ENCODE measurements around the gene PRND. TPM values are rescaled to one million over a fixed set of nuclear protein-coding genes. Genes with fewer than 3 reads are reported as not detected.

PRND gene
- total and polyA plus RNA-seq, 2 of the 4 experiments (the other 2 are of a cell fraction) = not detected

GRCh38 chr20:4748847-4749246, 27.1 kb downstream of the PRND start:
- no peak for DNase-seq
- no peak overlapping the region for H3K27ac ChIP-seq (ENCODE audit: insufficient read depth, low read length)
- no peaks in the 10 kb centered on the region for H3K79me1 ChIP-seq (ENCODE audit: low read depth in 1 of 2, low read length in 2 of 2)
- H2AK9ac ChIP-seq (replicated peaks; ENCODE audit: low read depth, low read length, poor library complexity) = no peak overlapping the region
- dilution Hi-C loops (cut with HindIII; ENCODE audit: low sequenced_read_pairs, unreplicated experiment) = no loop called here
- no TSS peak for BruUV-seq (replicated peaks)
- H2BK15ac ChIP-seq (ENCODE audit: low read depth, low read length) = no peak overlapping the region
- H2BK20ac ChIP-seq (ENCODE audit: low read depth, low read length) = no peak overlapping the region
- no peaks in the 10 kb centered on the region for H3K4me1 ChIP-seq (ENCODE audit: control insufficient read depth, insufficient read depth, low read length)
- POLR2A ChIA-PET (ENCODE audit: unreplicated experiment) = interaction anchor here (0.6 kb wide), 1 partner anchor 9 kb away, joined by 3 read pairs; no protein-coding TSS in a partner anchor
- no peaks in the 10 kb centered on the region for H3K36me3 ChIP-seq (ENCODE audit: control insufficient read depth, insufficient read depth, low read length)
- no peak overlapping the region for H2AK5ac ChIP-seq (ENCODE audit: low read depth, low read length)
- H4K5ac ChIP-seq (ENCODE audit: low read depth, low read length) = no peak overlapping the region
- H4K20me1 ChIP-seq (ENCODE audit: insufficient read depth, low read length) = no peaks in the 10 kb centered on the region
- H3K27me3 ChIP-seq (ENCODE audit: control insufficient read depth, insufficient read depth, low read length) = peaks cover 45% of the 10 kb centered on the region
- no peak overlapping the region for H3K18ac ChIP-seq (ENCODE audit: low read depth, low read length)
- no peak overlapping the region for H3K4ac ChIP-seq (ENCODE audit: low read depth, low read length)
- ATAC-seq (ENCODE audit: low read depth) = no peak
- in situ Hi-C loops (cut with MboI; ENCODE audit: low sequenced_read_pairs) = no loop called here
- H4K91ac ChIP-seq (ENCODE audit: insufficient read depth, low read depth, low read length) = no peak overlapping the region
- no peak overlapping the region for H2AFZ ChIP-seq (replicated peaks; ENCODE audit: low read length, poor library complexity)
- no peak overlapping the region for H3K14ac ChIP-seq (replicated peaks; ENCODE audit: low read depth, low read length)
- no peak overlapping the region for H2BK5ac ChIP-seq (ENCODE audit: low read depth, low read length, poor library complexity, severe bottlenecking)
- no peak overlapping the region for H3K9ac ChIP-seq (ENCODE audit: low read depth, low read length)
- no peak overlapping the region for H3K23ac ChIP-seq (ENCODE audit: low read depth, low read length)
- no peak overlapping the region for H4K8ac ChIP-seq (ENCODE audit: low read depth in 2 of 2, low read length in 2 of 2)
- no peak overlapping the region for H3K56ac ChIP-seq (ENCODE audit: extremely low read depth, insufficient read depth, low read length)
- intact Hi-C loops (cut with micrococcal nuclease) = no loop called here
- peaks cover 7% of the 10 kb centered on the region for H3K9me3 ChIP-seq (ENCODE audit: control insufficient read depth, insufficient read depth, low read length)
- CTCF ChIA-PET = no interaction called here
- no peak overlapping the region for H3K4me3 ChIP-seq (ENCODE audit: insufficient read depth, low read depth, low read length)
- no peak for TF ChIP-seq FOS (IDR thresholded peaks at IDR 0.05; ENCODE audit: low read depth, low read length)
- TF ChIP-seq NFE2L2 (IDR thresholded peaks at IDR 0.05; ENCODE audit: low read depth, low read length) = no peak
- no peak for TF ChIP-seq RCOR1 (IDR thresholded peaks at IDR 0.05; ENCODE audit: insufficient replicate concordance, low read length)
- no peak for TF ChIP-seq MAFK (IDR thresholded peaks at IDR 0.05; ENCODE audit: low read depth, low read length)
- TF ChIP-seq POLR2A (IDR thresholded peaks at IDR 0.05; ENCODE audit: low read depth, low read length) = no peak
- no peak for TF ChIP-seq MXI1 (IDR thresholded peaks at IDR 0.05; ENCODE audit: borderline replicate concordance, low read depth, low read length)
- TF ChIP-seq CEBPB (IDR thresholded peaks at IDR 0.05; ENCODE audit: low read depth, low read length) = no peak
- TF ChIP-seq CHD1 (IDR thresholded peaks at IDR 0.05; ENCODE audit: low read depth, low read length) = no peak
- TF ChIP-seq SMC3 (IDR thresholded peaks at IDR 0.05; ENCODE audit: low read depth, low read length) = no peak
- TF ChIP-seq ELK1 (IDR thresholded peaks at IDR 0.05; ENCODE audit: borderline replicate concordance, low read depth, low read length) = no peak
- TF ChIP-seq MAZ (IDR thresholded peaks at IDR 0.05; ENCODE audit: borderline replicate concordance, low read depth, low read length) = no peak
- no peak for TF ChIP-seq BHLHE40 (IDR thresholded peaks at IDR 0.05; ENCODE audit: low read depth, low read length)
- no peak for TF ChIP-seq USF2 (IDR thresholded peaks at IDR 0.05; ENCODE audit: low read depth, low read length)
- TF ChIP-seq RFX5 (IDR thresholded peaks at IDR 0.05; ENCODE audit: low read depth, low read length) = no peak
- H3K9me1 ChIP-seq (ENCODE audit: insufficient read depth, low read length) = no peaks in the 10 kb centered on the region
- no peak overlapping the region for H3K4me2 ChIP-seq (ENCODE audit: low read depth, low read length)
- no CpG with 5 or more reads among the region's 6 CpGs for WGBS, 2 experiments (ENCODE audit: extremely low coverage in 2 of 2, insufficient read length in 1 of 2)
- no peak overlapping the region for H2BK120ac ChIP-seq (ENCODE audit: low read depth, low read length)

Measured in IMR-90 (cell line).